ENCODE results near the gene GTF3A.

- TF ChIP-seq, protein P1, sequence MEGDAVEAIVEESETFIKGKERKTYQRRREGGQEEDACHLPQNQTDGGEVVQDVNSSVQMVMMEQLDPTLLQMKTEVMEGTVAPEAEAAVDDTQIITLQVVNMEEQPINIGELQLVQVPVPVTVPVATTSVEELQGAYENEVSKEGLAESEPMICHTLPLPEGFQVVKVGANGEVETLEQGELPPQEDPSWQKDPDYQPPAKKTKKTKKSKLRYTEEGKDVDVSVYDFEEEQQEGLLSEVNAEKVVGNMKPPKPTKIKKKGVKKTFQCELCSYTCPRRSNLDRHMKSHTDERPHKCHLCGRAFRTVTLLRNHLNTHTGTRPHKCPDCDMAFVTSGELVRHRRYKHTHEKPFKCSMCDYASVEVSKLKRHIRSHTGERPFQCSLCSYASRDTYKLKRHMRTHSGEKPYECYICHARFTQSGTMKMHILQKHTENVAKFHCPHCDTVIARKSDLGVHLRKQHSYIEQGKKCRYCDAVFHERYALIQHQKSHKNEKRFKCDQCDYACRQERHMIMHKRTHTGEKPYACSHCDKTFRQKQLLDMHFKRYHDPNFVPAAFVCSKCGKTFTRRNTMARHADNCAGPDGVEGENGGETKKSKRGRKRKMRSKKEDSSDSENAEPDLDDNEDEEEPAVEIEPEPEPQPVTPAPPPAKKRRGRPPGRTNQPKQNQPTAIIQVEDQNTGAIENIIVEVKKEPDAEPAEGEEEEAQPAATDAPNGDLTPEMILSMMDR (IDR thresholded peaks at IDR 0.05) = no peak
- TF ChIP-seq POLR2A (IDR thresholded peaks at IDR 0.05) = no peak
These were observed 12.7 kb downstream of the GTF3A start for GRCh38 chr13:27437126-27437525.
